ENCODE measurements around the gene BCDIN3D. TPM values are rescaled to one million over a fixed set of nuclear protein-coding genes. Genes with fewer than 3 reads are reported as not detected.

Gene BCDIN3D
- total RNA-seq, 4 donors from 2014 or later: 1.9 to 3.4 (median 2.7) TPM

GRCh38 chr12:49821373-49822287 lies 21.3 kb downstream of the BCDIN3D start:
- TF ChIP-seq CTCF (IDR thresholded peaks at IDR 0.05; ENCODE audit: low read depth): no peak

DNA sequence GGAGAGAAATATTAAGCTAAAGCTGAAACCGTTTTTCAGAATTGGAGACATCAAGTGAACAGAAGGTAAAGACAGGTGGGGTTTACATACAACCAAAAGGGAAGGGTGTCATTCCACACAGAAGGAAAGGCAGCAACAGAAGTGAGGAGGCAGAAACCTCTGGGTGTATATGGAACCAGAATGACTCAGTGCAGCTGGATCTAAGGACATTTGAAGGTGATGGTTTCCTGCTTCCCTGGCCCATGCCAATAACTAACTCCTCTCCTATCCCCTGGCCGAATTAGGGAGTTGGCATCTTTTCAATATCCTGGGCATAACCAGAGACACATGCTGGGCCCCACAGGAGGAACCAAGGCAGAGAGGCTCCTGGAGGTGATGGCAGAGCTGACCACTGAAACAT lies 23.1 kb downstream of the BCDIN3D start:
- TF ChIP-seq CTCF (IDR thresholded peaks at IDR 0.05; ENCODE audit: low read depth): no peak

DNA sequence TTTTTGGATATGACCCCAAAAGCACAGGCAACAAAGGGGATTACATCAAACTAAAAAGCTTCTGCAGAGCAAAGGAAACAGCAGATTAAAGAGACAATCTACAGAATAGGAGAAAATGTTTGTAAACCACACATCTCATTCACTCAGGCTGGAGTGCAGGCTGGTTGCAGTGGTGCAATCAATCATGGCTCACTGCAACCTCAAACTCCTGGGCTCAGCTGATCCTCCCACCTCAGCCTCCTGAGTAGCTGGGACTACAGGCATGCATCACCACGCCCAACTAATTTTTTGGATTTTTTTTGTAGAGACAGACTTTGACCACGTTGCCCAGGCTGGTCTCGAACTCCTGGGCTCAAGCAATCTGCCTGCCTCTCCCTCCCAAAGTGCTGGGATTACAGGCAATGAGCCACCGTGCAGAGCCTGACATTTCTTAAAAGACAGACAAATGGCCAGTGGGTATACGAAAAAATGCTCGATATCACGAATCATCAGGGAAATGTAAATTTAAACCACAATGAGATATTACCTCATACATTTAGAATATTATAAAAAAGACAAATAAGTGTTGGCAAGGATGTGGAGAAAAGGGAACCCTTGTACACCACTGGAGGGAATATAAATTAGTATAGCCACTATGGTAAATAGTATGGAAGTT lies 24.5 kb downstream of the BCDIN3D start:
- no peak for TF ChIP-seq CTCF (IDR thresholded peaks at IDR 0.05; ENCODE audit: low read depth)

DNA sequence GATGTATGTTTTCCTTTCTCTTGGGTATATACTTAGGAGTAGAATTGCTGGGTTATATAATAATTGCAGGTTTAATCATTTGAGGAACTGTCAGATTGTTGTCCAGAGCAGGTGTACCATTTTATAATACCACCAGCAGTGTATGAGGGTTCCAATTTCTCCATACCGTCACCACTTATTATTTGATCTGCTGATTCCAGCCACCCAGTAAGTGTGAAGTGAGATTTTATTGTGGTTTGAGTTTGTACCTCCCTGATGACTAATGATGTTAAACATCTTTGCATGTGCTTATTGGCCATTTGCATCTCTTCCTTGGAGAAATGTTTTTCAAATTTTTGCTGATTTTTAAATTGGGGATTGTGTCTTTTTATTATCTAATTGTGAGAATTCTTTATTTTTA lies 29.8 kb downstream of the BCDIN3D start:
- TF ChIP-seq CTCF (IDR thresholded peaks at IDR 0.05; ENCODE audit: low read depth): no peak

GRCh38 chr12:49811961-49812401 lies 30.9 kb downstream of the BCDIN3D start:
- no peak for TF ChIP-seq CTCF (IDR thresholded peaks at IDR 0.05; ENCODE audit: low read depth)

DNA sequence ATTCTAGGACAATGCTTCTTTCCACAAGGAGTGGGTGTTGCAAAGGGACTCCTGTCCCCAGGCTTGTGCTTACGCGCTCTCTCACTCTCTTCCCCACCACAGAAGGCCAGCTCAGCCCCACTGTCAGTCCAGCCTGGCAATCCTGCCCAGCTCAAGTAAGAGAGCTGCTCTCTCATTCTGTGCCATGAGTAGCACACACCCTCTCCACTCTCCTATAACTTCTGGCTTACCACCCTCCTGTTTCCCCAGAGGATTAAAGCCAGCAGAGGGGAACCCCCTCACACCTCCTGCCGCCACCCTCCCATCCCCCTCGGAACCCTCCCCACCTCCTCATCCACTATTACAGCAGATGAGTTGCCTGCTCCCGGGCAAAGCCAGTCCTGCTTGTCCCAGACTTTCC lies 31.8 kb downstream of the BCDIN3D start:
- no peak for TF ChIP-seq CTCF (IDR thresholded peaks at IDR 0.05; ENCODE audit: low read depth)

DNA sequence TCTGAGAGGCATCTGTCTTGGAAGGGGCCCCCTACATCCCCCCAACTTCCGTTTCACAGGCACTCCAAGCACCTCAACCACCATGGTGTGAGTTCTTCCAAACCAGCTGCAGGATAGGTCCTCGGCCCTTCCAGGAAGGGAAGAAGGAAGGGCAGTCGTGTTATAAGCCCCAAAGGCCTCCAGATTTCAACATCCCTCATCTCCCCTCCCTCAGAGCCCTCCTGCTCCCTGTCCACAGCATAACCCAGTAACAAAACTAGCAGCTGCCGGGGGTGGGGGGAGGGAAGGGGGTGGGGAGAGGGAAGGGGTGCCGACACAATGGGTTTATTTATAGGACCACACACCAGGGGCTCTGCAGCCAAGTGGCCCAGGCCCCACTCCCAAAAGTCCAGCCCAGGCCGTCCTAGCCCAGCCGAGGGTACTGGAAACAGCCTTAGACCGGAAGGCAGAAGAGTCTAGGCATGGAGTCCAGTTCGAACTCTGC lies 33.0 kb downstream of the BCDIN3D start:
- TF ChIP-seq CTCF (IDR thresholded peaks at IDR 0.05; ENCODE audit: low read depth): no peak
